Left ventricle myocardium superior (tissue), 1 donor: ENCODE results near the gene PTGIR. TPM values are rescaled to one million over a fixed set of nuclear protein-coding genes. Genes with fewer than 3 reads are reported as not detected.

Experiments
- ATAC-seq: fragments of 200-7000 bp; cut with Tn5 transposase; one replicate; pipeline ENCODE4 v1.9.1; 2020; ENCODE audit warnings: mild to moderate bottlenecking, moderate library complexity
- DNase-seq: peaks from one replicate; pipeline ENCODE4 v3.0.0-alpha.2; 2020
- intact Hi-C: fragments of 100-400 bp; cut with micrococcal nuclease; formaldehyde crosslinking; loops from one replicate; pipeline ENCODE4 v1.11.0; 2022
- total RNA-seq: library from RNA; stranded (reverse); fragmentation: NEBNext Ultra II Directional; extraction: Animal tissue kit (Norgen Biotek cat#: 25700); gene quantifications from one replicate; pipeline ENCODE4 v1.2.1, GENCODE V29; 2021
- donor health status: DM: no; HTN: yes; CAD: no; lungs with severe emphysema.

The PTGIR gene
- total RNA-seq, 1 donor from 2014 or later: 3.0 TPM

GRCh38 chr19:46618670-46619231, 6.1 kb downstream of the PTGIR start:
- intact Hi-C loops: no loop called here
- DNase-seq (peak; percentile 23), ATAC-seq (peak; percentile 30)

- intact Hi-C loops: loop anchor here (2.0 kb wide), 1 partner anchor 45 kb away; no protein-coding TSS in a partner anchor
- ATAC-seq (no peak), DNase-seq (peak; percentile 7)
Measured at GRCh38 chr19:46617601-46618000, 7.3 kb downstream of the PTGIR start.

- DNase-seq: peak; percentile 84
- intact Hi-C loops: loop anchor here (2.0 kb wide), 1 partner anchor 46 kb away; no protein-coding TSS in a partner anchor
- peak; percentile 70 for ATAC-seq
Measured at GRCh38 chr19:46616631-46617322, 8.1 kb downstream of the PTGIR start.

GRCh38 chr19:46615966-46616365, 8.9 kb downstream of the PTGIR start:
- ATAC-seq (no peak), DNase-seq (peak; percentile 3)
- intact Hi-C loops: loop anchor here (2.0 kb wide), 1 partner anchor 47 kb away; no protein-coding TSS in a partner anchor

GRCh38 chr19:46614114-46614722, 10.7 kb downstream of the PTGIR start:
- ATAC-seq (peak; percentile 76), DNase-seq (peak; percentile 91)
- intact Hi-C loops: no loop called here

- DNase-seq (peak; percentile 30), ATAC-seq (no peak)
- intact Hi-C loops: no loop called here
Measured at GRCh38 chr19:46613525-46613924, 11.4 kb downstream of the PTGIR start.

- DNase-seq (peak; percentile 25), ATAC-seq (no peak)
- intact Hi-C loops: no loop called here
Measured at GRCh38 chr19:46611776-46612175, 13.1 kb downstream of the PTGIR start.

GRCh38 chr19:46610851-46611770, 13.8 kb downstream of the PTGIR start:
- peak; percentile 23 for DNase-seq
- ATAC-seq: no peak
- intact Hi-C loops: no loop called here

- ATAC-seq (no peak), DNase-seq (peak; percentile 6)
- intact Hi-C loops: no loop called here
Measured at GRCh38 chr19:46610413-46610775, 14.5 kb downstream of the PTGIR start.

- intact Hi-C loops: no loop called here
- peak; percentile 26 for DNase-seq
- no peak for ATAC-seq
Measured at GRCh38 chr19:46609511-46610412, 15.1 kb downstream of the PTGIR start.

GRCh38 chr19:46608581-46609345, 16.1 kb downstream of the PTGIR start:
- ATAC-seq (no peak), DNase-seq (peak; percentile 28)
- intact Hi-C loops: no loop called here

- intact Hi-C loops: no loop called here
- DNase-seq (peak; percentile 27), ATAC-seq (no peak)
Measured at GRCh38 chr19:46608178-46608577, 16.7 kb downstream of the PTGIR start.

- intact Hi-C loops: no loop called here
- DNase-seq (peak; percentile 21), ATAC-seq (no peak)
Measured at GRCh38 chr19:46607448-46607841, 17.4 kb downstream of the PTGIR start.

GRCh38 chr19:46606681-46607447, 18.0 kb downstream of the PTGIR start:
- DNase-seq: peak; percentile 21
- no peak for ATAC-seq
- intact Hi-C loops: no loop called here

GRCh38 chr19:46606019-46606418, 18.9 kb downstream of the PTGIR start:
- intact Hi-C loops: no loop called here
- no peak for ATAC-seq
- no peak for DNase-seq

- intact Hi-C loops: no loop called here
Measured at GRCh38 chr19:46605356-46605821, 19.5 kb downstream of the PTGIR start.

GRCh38 chr19:46604781-46605355, 20.0 kb downstream of the PTGIR start:
- intact Hi-C loops: no loop called here
- ATAC-seq (no peak), DNase-seq (no peak)

More at GRCh38 chr19:46605356-46605821, 19.5 kb downstream of the PTGIR start:
- ATAC-seq (no peak), DNase-seq (no peak)
